Suprapubic skin (tissue), 3 donors: ENCODE data around the gene GEN1.
A peak's percentile ranks its signal among the peaks of the same experiment; 100 is the strongest.

Experiments used
- CTCF ChIP-seq, 2 donors: fragments of 200-600 bp in 1 of 2; fragments of 450-650 bp in 1 of 2; sonication (generic) in 1 of 2; IDR thresholded peaks; one replicate each; pipeline ENCODE4 v1.5.1; 2016 to 2019; ENCODE audit warnings: antibody characterized with exemption in 2 of 2, mild to moderate bottlenecking in 1 of 2, moderate library complexity in 1 of 2
- EP300 ChIP-seq: sonication (generic); formaldehyde crosslinking; IDR thresholded peaks from one replicate; pipeline ENCODE4 v1.6.1; 2017; ENCODE audit warnings: antibody characterized with exemption

DNA sequence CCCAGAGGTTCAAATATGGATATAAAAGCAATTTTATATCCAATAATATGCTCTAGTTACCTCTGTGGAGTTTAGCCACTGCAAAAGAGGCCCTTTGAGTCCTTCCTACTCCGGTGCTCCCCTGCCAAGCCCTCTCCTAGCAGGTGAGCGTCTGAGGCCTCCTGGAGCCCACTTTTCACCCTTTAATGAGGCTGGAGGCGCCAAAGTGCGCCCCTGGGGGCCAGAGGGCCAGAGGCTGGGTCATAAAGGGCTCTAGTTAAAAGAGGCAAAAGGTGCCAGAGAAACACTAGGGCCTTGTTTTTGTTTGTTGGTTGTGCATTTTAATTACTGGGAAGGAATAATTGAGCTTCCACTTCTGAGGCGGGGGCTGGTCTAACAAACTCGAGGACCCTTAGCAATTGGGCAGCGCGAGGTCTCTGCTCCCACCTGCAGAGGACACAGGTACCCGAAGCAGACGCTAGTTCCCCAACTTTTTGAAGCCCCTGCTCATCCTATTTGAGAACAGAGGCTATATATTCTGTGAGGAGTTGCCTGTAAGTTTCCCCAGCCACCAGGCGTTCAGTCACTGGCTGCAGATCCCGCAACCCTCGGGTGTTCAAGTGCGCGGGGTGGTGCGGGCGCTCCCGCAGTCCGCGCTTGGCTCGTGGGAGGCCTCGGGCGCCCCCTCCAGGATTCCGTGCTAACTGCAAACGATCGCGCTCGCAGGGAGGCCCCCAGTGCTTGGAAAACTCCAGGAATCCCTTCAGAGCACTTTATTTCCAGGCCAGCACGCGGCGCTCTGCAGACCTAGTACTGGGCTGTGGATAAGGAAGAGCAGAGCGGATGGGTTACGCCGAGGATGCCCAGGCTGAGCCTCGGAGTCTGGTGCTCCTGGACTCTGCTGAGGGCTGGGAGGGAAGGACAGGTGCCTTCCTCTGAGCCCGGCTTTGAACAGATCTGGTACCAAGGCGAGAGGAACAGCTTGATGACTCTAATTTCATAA, 76.4 kb downstream of the GEN1 start:
- TF ChIP-seq CTCF (IDR thresholded peaks at IDR 0.05) (peak; percentile 10 to 79), EP300 (no peak)
